Measurements from ENCODE around the gene APBB2.

- TF ChIP-seq, protein P1, sequence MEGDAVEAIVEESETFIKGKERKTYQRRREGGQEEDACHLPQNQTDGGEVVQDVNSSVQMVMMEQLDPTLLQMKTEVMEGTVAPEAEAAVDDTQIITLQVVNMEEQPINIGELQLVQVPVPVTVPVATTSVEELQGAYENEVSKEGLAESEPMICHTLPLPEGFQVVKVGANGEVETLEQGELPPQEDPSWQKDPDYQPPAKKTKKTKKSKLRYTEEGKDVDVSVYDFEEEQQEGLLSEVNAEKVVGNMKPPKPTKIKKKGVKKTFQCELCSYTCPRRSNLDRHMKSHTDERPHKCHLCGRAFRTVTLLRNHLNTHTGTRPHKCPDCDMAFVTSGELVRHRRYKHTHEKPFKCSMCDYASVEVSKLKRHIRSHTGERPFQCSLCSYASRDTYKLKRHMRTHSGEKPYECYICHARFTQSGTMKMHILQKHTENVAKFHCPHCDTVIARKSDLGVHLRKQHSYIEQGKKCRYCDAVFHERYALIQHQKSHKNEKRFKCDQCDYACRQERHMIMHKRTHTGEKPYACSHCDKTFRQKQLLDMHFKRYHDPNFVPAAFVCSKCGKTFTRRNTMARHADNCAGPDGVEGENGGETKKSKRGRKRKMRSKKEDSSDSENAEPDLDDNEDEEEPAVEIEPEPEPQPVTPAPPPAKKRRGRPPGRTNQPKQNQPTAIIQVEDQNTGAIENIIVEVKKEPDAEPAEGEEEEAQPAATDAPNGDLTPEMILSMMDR (IDR thresholded peaks at IDR 0.05), result no peak
- TF ChIP-seq POLR2A (IDR thresholded peaks at IDR 0.05), result no peak
- TF ChIP-seq EP300 (IDR thresholded peaks at IDR 0.05), result no peak
Measured at GRCh38 chr4:40931238-40931637, 283.1 kb downstream of the APBB2 start.

Measured in tibial nerve (tissue), 4 donors.